T-helper 2 cell treated with Interferon-gamma antibody and Interleukin-4, amounts not matched to agents 5 μg/mL and 100 μg/mL, for 36 hours (primary cell): ENCODE measurements around the gene UNC5C.

ENCODE experiments used
- DNase-seq: peaks from one replicate; pipeline ENCODE4 v3.0.0; 2021; ENCODE audit warnings: low spot score
- H3K27ac Mint-ChIP-seq: one replicate; pipeline ENCODE4 v1.8.0; 2021; ENCODE audit warnings: mild to moderate bottlenecking, mixed read lengths
- H3K27me3 Mint-ChIP-seq: one replicate; pipeline ENCODE4 v1.8.0; 2021; ENCODE audit warnings: low read depth, mixed read lengths
- H3K36me3 Mint-ChIP-seq: one replicate; pipeline ENCODE4 v1.8.0; 2021; ENCODE audit warnings: low read depth, mixed read lengths
- H3K4me1 Mint-ChIP-seq: one replicate; pipeline ENCODE4 v1.8.0; 2021; ENCODE audit warnings: low read depth, mixed read lengths
- H3K4me3 Mint-ChIP-seq: one replicate; pipeline ENCODE4 v1.8.0; 2022; ENCODE audit warnings: mild to moderate bottlenecking, moderate library complexity, mixed read lengths
- H3K9me3 Mint-ChIP-seq: one replicate; pipeline ENCODE4 v1.8.0; 2021; ENCODE audit warnings: mixed read lengths

UNC5C gene

GRCh38 chr4:95410387-95410977 is 138.3 kb downstream of the UNC5C start:
- Mint-ChIP-seq H3K36me3 (no peaks in the 10 kb centered on the region), H3K27ac (no peak overlapping the region), H3K4me3 (no peak overlapping the region), H3K9me3 (no peaks in the 10 kb centered on the region), H3K4me1 (peaks cover 2% of the 10 kb centered on the region), H3K27me3 (peaks cover 12% of the 10 kb centered on the region)
- DNase-seq, result no peak

GRCh38 chr4:95409750-95410149 is 139.0 kb downstream of the UNC5C start:
- peaks cover 2% of the 10 kb centered on the region for H3K4me1 Mint-ChIP-seq
- DNase-seq, result no peak
- H3K9me3 Mint-ChIP-seq, result no peaks in the 10 kb centered on the region
- H3K27me3 Mint-ChIP-seq, result peaks cover 12% of the 10 kb centered on the region
- H3K36me3 Mint-ChIP-seq, result no peaks in the 10 kb centered on the region
- H3K27ac Mint-ChIP-seq, result no peak overlapping the region
- no peak overlapping the region for H3K4me3 Mint-ChIP-seq

GRCh38 chr4:95409127-95409526 is 139.6 kb downstream of the UNC5C start:
- H3K27me3 Mint-ChIP-seq, result peaks cover 12% of the 10 kb centered on the region
- H3K9me3 Mint-ChIP-seq, result no peaks in the 10 kb centered on the region
- no peak overlapping the region for H3K27ac Mint-ChIP-seq
- H3K4me3 Mint-ChIP-seq, result no peak overlapping the region
- H3K36me3 Mint-ChIP-seq, result no peaks in the 10 kb centered on the region
- H3K4me1 Mint-ChIP-seq, result peaks cover 2% of the 10 kb centered on the region
- DNase-seq, result no peak

- no peak overlapping the region for H3K4me3 Mint-ChIP-seq
- H3K27me3 Mint-ChIP-seq, result peaks cover 9% of the 10 kb centered on the region
- no peaks in the 10 kb centered on the region for H3K9me3 Mint-ChIP-seq
- no peaks in the 10 kb centered on the region for H3K36me3 Mint-ChIP-seq
- DNase-seq, result no peak
- no peak overlapping the region for H3K27ac Mint-ChIP-seq
- no peaks in the 10 kb centered on the region for H3K4me1 Mint-ChIP-seq
Observed at GRCh38 chr4:95402299-95402698, 146.5 kb downstream of the UNC5C start.

- Mint-ChIP-seq H3K36me3 (no peaks in the 10 kb centered on the region), H3K9me3 (no peaks in the 10 kb centered on the region)
Observed at GRCh38 chr4:95398217-95398616, 150.6 kb downstream of the UNC5C start.

GRCh38 chr4:95394752-95395306 is 153.9 kb downstream of the UNC5C start:
- H3K9me3 Mint-ChIP-seq, result no peaks in the 10 kb centered on the region
- H3K36me3 Mint-ChIP-seq, result no peaks in the 10 kb centered on the region
- H3K4me3 Mint-ChIP-seq, result no peak overlapping the region
- H3K27ac Mint-ChIP-seq, result no peak overlapping the region
- DNase-seq, result no peak
- H3K27me3 Mint-ChIP-seq, result peaks cover 8% of the 10 kb centered on the region
- no peaks in the 10 kb centered on the region for H3K4me1 Mint-ChIP-seq

More at GRCh38 chr4:95398217-95398616, 150.6 kb downstream of the UNC5C start:
- Mint-ChIP-seq H3K27me3 (peaks cover 8% of the 10 kb centered on the region), H3K4me3 (no peak overlapping the region), H3K27ac (no peak overlapping the region), H3K4me1 (no peaks in the 10 kb centered on the region)
- no peak for DNase-seq

- Mint-ChIP-seq H3K27me3 (peaks cover 6% of the 10 kb centered on the region), H3K4me3 (no peak overlapping the region), H3K4me1 (no peaks in the 10 kb centered on the region), H3K36me3 (no peaks in the 10 kb centered on the region), H3K9me3 (no peaks in the 10 kb centered on the region), H3K27ac (no peak overlapping the region)
- no peak for DNase-seq
Observed at GRCh38 chr4:95393821-95394220, 155.0 kb downstream of the UNC5C start.

- DNase-seq, result no peak
- H3K27me3 Mint-ChIP-seq, result peaks cover 12% of the 10 kb centered on the region
- no peak overlapping the region for H3K27ac Mint-ChIP-seq
Observed at GRCh38 chr4:95388911-95389310, 159.9 kb downstream of the UNC5C start.

GRCh38 chr4:95387719-95388118 is 161.1 kb downstream of the UNC5C start:
- peaks cover 12% of the 10 kb centered on the region for H3K27me3 Mint-ChIP-seq
- H3K4me3 Mint-ChIP-seq, result no peak overlapping the region
- no peaks in the 10 kb centered on the region for H3K4me1 Mint-ChIP-seq
- no peak overlapping the region for H3K27ac Mint-ChIP-seq
- no peaks in the 10 kb centered on the region for H3K36me3 Mint-ChIP-seq
- no peak for DNase-seq
- no peaks in the 10 kb centered on the region for H3K9me3 Mint-ChIP-seq

More at GRCh38 chr4:95388911-95389310, 159.9 kb downstream of the UNC5C start:
- H3K4me1 Mint-ChIP-seq, result no peaks in the 10 kb centered on the region
- H3K4me3 Mint-ChIP-seq, result no peak overlapping the region
- no peaks in the 10 kb centered on the region for H3K9me3 Mint-ChIP-seq
- no peaks in the 10 kb centered on the region for H3K36me3 Mint-ChIP-seq

- no peak overlapping the region for H3K4me3 Mint-ChIP-seq
- DNase-seq, result no peak
Observed at GRCh38 chr4:95386410-95386809, 162.4 kb downstream of the UNC5C start.

GRCh38 chr4:95381843-95382580 is 166.8 kb downstream of the UNC5C start:
- Mint-ChIP-seq H3K36me3 (no peaks in the 10 kb centered on the region), H3K4me1 (no peaks in the 10 kb centered on the region), H3K9me3 (no peaks in the 10 kb centered on the region), H3K4me3 (no peak overlapping the region), H3K27ac (no peak overlapping the region), H3K27me3 (peaks cover 13% of the 10 kb centered on the region)
- DNase-seq, result no peak

More at GRCh38 chr4:95386410-95386809, 162.4 kb downstream of the UNC5C start:
- Mint-ChIP-seq H3K27me3 (peaks cover 12% of the 10 kb centered on the region), H3K27ac (no peak overlapping the region), H3K4me1 (no peaks in the 10 kb centered on the region), H3K36me3 (no peaks in the 10 kb centered on the region), H3K9me3 (no peaks in the 10 kb centered on the region)

- Mint-ChIP-seq H3K4me3 (no peak overlapping the region), H3K9me3 (no peaks in the 10 kb centered on the region), H3K36me3 (no peaks in the 10 kb centered on the region), H3K27me3 (peaks cover 5% of the 10 kb centered on the region), H3K4me1 (no peaks in the 10 kb centered on the region), H3K27ac (no peak overlapping the region)
- DNase-seq, result no peak
Observed at GRCh38 chr4:95379633-95380032, 169.1 kb downstream of the UNC5C start.

- no peaks in the 10 kb centered on the region for H3K4me1 Mint-ChIP-seq
- H3K27me3 Mint-ChIP-seq, result peaks cover 2% of the 10 kb centered on the region
- DNase-seq, result no peak
- H3K9me3 Mint-ChIP-seq, result no peaks in the 10 kb centered on the region
- no peak overlapping the region for H3K27ac Mint-ChIP-seq
- H3K36me3 Mint-ChIP-seq, result no peaks in the 10 kb centered on the region
- no peak overlapping the region for H3K4me3 Mint-ChIP-seq
Observed at GRCh38 chr4:95377366-95377900, 171.3 kb downstream of the UNC5C start.

- Mint-ChIP-seq H3K27me3 (peaks cover 3% of the 10 kb centered on the region), H3K27ac (no peak overlapping the region), H3K9me3 (no peaks in the 10 kb centered on the region), H3K4me3 (no peak overlapping the region), H3K36me3 (no peaks in the 10 kb centered on the region), H3K4me1 (no peaks in the 10 kb centered on the region)
- no peak for DNase-seq
Observed at GRCh38 chr4:95371476-95372224, 177.1 kb downstream of the UNC5C start.
